ENCODE results near the gene ATP2A3.

- TF ChIP-seq GATA2 (IDR thresholded peaks at IDR 0.05; ENCODE audit: low read depth, low read length) (no peak), GATA3 (IDR thresholded peaks at IDR 0.05; ENCODE audit: low read depth, low read length) (no peak)
Observed at GRCh38 chr17:3882276-3882675, 82.0 kb downstream of the ATP2A3 start.
